HG02623 (cell line): ENCODE data around the gene NKAIN4.

Source experiments
- ATAC-seq: cut with Tn5 transposase; IDR thresholded peaks from one replicate; pipeline ENCODE4 v1.9.1; 2021; ENCODE audit warnings: moderate library complexity; ENCODE audit not compliant: unreplicated experiment

The NKAIN4 gene

DNA sequence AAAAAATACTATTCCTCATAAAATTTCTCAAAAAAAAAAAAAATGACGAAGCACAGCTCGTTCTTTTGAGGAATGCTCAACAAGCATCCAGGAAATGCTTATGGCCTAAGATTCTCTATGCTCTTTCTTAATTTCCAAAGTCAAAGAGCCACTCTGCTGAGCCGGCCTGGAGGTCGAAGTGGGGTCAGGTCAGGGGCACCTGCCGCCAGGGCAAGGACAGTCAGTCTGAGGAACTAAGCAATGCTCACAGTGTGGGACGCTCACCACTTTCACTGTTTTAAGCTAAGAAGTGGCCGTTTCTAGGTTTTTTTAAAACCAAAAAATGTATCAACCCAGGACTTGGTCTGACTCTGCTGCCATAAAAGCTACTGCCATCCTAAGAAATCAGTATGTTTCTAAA, 55.7 kb downstream of the NKAIN4 start:
- no peak for ATAC-seq

GRCh38 chr20:63196768-63197470, 57.3 kb downstream of the NKAIN4 start:
- no peak for ATAC-seq

DNA sequence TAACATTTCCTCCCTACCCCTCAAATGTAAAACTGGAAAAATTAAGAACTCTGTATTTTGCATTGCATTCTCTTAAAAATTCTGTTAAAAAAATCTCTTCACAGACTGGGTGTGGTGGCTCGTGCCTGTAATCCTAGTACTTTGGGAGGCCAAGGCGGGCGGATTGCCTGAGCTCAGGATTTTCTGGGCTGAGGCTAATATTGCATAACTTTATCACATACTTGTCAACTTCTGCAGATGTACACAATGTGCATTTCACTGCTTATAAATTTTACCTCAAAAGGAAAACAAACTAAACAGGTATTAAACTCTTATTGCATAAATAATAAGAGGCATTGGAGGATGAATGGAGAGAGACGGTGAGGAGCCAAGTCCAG, 59.5 kb downstream of the NKAIN4 start:
- no peak for ATAC-seq

DNA sequence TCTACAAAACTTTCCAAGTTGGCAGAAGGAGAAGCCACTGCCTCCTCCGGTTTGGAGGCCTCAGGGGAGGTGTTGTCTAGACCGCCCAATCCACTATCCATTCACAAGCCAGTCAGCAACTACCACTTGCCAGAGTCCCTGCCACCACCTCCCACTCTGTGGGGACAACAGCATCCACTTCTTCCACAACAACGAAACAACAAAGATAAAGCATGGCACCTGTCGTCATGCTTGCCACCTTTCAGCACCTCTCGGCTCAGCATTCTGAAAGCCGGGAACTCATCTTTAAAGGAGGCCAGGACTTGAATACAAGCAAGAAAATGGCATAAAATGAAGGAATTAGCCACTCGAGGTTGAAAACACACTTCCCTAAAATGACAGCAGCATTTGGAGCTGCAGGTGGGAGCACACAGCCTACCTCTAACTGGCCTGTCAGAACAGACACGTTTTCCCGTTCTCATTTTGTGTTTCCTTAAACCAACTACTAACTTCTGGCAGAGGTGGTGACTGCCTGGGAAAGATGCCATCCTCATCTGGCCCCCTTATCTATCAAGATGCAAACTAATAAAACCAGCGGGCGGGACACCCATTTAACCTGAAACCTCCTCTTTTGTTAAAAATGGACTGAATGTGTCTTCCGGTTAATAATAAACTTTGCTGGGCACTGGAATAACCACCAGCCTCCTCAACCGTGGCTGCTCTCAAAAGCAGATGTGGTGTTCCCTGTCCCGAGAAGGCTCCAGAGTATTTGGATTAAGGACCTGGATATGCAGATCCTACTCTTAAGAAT, 60.1 kb downstream of the NKAIN4 start:
- no peak for ATAC-seq

- no peak for ATAC-seq
Observed at GRCh38 chr20:63192721-63193120, 61.5 kb downstream of the NKAIN4 start.

- ATAC-seq, result no peak
Observed at GRCh38 chr20:63191400-63191799, 62.9 kb downstream of the NKAIN4 start.

- no peak for ATAC-seq
Observed at GRCh38 chr20:63190828-63191227, 63.4 kb downstream of the NKAIN4 start.
